GM18526 (cell line): Measurements from ENCODE around the gene RPH3AL.

Experiments used
- POLR2A ChIP-seq: IDR thresholded peaks from 3 replicates; pipeline ENCODE4 v1.6.1; 2011; ENCODE audit not compliant: insufficient read length; ENCODE audit errors: extremely low read depth

The RPH3AL gene, protein sequence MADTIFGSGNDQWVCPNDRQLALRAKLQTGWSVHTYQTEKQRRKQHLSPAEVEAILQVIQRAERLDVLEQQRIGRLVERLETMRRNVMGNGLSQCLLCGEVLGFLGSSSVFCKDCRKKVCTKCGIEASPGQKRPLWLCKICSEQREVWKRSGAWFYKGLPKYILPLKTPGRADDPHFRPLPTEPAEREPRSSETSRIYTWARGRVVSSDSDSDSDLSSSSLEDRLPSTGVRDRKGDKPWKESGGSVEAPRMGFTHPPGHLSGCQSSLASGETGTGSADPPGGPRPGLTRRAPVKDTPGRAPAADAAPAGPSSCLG

GRCh38 chr17:352421-353212 lies at the start of gene RPH3AL:
Gene RPH3AL, minus strand, starts transcription at chr17:352807. Its CDS starts 25,264 bp downstream, at chr17:327543.
- TF ChIP-seq POLR2A = no peak

- TF ChIP-seq POLR2A = no peak
These were observed 47.6 kb upstream of the RPH3AL start for GRCh38 chr17:400257-400656.

DNA sequence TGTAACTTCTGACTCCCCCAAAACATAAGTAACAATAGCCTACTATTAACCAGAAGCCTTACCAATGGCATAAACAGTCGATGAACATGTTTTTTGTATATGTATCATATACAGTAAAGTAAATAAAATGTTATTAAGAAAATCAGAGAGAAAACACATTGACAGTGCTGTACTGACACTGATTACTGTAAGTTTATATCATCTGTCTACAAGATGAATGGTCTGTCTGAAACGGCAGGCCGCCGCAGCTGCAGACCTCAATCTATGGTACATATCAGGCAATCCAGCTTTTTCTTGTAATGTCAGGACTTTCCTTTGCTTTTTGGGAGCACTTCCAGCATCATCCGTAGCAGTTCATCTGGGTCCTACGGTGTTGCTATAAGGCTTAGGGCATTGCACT lies 44.2 kb upstream of the RPH3AL start:
- TF ChIP-seq POLR2A = no peak

- TF ChIP-seq POLR2A = no peak
These were observed 43.4 kb upstream of the RPH3AL start for GRCh38 chr17:395974-396373.

DNA sequence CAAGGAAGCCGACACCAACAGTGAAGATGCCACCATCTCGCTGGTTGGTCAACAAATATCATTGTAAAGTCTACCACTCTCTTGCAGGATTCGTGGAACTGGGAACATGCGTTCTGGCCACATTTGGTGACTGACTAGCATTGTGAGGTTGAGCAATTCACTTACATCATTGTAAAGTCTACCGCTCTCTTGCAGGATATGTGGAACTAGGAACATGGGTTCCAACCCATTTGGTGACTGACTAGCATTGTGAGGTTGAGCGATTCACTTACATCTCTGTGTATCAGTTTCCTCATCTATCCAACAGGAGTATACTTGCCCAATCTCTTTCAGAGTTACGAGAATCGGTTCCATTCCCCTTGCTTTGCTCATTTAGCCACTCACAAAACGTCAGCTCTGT lies 42.6 kb upstream of the RPH3AL start:
- TF ChIP-seq POLR2A = no peak

- no peak for TF ChIP-seq POLR2A
These were observed 42.1 kb upstream of the RPH3AL start for GRCh38 chr17:394718-395095.

DNA sequence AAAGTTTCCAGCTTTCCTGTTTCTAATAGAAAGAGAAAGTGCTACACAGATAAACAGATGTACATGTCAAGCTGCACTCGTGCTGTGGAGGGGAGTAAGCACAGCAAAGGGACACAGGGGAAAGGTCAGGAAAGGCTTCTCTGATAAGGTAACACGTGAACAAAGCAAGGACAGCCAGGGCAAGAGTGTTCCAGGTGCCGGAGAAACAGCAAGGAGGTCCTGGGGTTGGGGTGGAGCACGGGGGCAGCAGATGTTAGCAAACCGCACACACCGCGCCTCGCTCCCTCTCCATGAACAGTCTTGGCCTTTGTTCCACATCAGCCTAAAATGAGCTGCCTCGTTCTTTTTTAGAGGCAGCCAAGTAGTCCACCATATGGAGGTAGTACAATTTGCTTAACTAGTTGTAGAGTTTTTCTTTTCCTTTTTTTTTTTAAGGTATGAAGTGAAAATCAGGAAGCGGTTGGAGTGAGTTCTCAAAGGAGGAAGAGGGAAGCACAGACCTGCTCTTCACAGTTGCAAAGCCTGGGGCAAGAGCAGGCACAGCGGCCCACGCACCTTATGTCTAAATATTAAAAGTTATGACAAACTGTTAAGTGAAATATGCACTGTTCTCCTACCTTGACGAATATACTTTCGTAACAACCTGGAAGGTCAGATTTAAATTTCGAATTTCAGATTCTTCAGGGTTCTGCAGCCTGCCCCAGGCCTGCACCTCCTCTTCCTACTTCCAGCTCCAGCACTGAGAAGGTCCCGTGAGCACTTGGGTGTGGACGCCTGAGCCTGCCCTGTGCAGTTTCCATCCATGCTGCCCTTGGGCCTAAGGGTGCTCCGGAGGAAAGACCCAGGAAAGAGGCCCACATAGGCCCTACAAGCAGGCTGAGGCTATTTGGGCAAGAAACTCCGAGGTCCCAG lies 41.5 kb upstream of the RPH3AL start:
- TF ChIP-seq POLR2A = no peak

- TF ChIP-seq POLR2A = no peak
These were observed 39.2 kb upstream of the RPH3AL start for GRCh38 chr17:391850-392249.

DNA sequence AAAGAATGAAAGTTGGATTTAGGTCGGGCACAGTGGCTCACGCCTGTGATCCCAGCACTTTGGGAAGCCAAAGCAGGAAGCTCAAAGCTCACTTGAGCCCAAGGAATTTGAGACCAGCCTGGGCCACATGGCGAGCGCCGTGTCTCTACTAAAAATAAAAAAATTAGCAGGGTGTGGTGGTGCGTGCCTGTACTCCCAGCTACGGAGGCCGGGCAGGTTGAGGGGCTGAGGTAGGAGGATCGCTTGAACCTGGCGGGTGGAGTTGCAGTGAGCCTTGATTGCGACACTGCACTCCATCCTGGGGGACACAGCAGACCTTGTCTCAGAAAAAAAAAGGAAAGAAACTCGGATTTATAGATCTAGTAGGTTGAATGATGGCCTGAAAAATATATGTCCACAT lies 37.4 kb upstream of the RPH3AL start:
- no peak for TF ChIP-seq POLR2A

DNA sequence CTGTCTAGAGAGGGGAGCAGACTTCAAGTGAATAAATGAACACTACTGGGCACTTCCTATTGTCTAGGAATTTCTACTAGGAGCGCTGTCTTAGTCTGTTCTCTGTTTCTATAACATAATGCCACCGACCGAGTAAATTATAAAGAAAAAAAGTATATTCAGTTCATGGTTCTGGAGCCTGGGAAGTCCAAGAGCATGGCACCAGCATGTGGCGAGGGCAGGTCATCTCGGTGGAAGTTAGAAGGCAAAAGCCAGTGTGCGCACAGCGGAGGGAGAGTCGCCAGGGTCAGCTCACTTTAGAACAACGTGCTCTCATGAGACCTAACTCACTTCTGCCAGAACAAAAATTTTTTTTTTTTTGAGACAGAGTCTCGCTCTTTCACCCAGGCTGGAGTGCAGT lies 35.5 kb upstream of the RPH3AL start:
- TF ChIP-seq POLR2A = no peak

DNA sequence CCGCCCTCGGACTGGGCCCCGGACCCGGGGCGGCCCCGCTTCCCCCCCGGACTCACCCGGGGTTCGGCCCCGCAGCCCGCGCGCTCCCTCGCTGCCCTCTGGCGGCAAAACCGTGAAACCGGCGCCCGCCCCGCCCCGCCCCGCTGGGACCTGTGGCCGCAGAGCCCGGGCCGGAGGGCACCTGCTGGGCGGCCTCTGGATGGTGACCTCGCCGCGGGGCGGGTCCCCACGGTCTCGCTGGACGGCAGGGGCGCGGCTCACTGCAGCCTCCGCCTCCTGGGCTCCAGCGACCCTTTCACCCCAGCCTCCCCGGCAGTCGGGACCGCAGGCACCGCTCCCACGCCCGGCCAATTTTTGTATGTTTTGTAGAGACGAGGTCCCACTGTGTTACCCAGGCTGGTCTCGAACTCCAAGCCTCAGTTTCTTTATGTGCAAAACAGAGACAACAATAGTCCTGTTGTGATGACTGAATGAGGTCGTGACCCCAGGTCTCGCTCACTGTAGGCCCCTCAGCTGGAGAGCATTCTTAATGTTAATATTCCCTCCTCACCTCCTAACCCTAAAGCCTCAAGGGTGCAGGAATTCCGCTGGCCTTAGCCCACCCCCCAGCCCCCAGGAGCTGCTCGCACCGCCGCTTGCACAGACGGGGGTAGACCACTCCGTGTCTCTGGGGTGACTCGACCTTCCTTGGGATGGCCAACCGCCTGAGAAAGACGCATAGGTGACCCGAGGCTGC lies 33.7 kb upstream of the RPH3AL start:
- no peak for TF ChIP-seq POLR2A

- TF ChIP-seq POLR2A = no peak
These were observed 33.2 kb upstream of the RPH3AL start for GRCh38 chr17:385836-386140.

GRCh38 chr17:385178-385835 lies 32.7 kb upstream of the RPH3AL start:
- TF ChIP-seq POLR2A = no peak

DNA sequence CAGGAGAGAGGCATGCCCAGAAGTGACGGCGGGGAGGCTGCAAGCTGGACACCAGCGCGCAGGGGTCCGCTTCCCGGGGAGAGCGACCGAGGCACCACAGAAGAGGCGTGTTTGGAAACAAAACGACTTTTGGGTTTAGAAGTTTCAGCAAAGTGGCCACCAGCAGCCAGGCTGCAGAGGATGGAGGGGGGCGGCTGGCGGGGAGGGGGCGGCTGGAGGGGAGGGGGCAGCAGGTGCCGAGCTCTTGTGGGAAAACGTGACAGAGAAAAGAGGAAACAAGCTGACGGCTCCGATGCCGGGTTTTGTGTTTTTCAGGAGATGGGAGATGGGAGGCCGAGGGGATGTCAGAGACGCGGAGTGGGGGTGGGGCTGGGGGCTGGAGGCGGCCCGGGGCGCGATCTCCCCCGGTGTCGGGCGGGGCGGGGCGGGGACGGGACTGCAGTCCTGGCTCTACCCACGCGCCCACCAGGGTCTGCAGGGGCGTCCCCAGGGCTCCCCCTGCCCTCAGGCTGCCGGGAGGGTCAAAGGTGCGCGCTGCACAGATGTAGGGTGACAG lies 32.1 kb upstream of the RPH3AL start:
- TF ChIP-seq POLR2A = no peak
